C4-2B (cell line): Measurements from ENCODE around the gene NEDD4.

Experiments used
- ZFX ChIP-seq: fragments of 450-650 bp; IDR thresholded peaks from 2 replicates; pipeline ENCODE4 v1.6.1; 2017
- TF ChIP-seq, protein P1 (sequence below): fragments of 450-650 bp; conservative IDR thresholded peaks from 2 replicates; pipeline ENCODE4 v1.5.1; 2017; ENCODE audit warnings: mild to moderate bottlenecking

DNA sequence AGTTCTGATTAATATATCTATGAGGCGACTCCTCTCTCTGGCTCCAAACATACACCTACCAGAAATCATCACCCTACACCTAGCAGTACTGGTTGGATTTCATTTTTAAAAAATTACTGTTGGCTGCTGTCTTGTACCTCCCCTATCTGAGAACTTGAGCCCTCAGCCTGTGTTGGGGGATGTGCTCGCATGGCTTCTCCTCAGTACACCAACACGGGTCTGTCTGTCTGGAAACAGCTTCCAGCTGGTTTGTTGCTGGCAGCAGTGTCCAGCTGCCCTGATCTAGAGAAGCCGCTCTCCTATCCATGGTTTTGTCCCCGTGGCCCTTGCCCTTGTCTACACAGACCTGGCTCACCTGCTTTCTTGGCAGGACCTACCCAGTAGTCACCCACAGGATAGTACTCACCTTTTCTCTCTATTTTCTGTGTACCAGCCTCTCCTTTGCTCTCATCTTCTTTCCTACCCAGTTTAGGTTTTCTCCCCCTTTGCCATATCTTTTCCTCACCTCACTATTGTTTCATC is 43.2 kb upstream of the NEDD4 start:
- TF ChIP-seq, protein P1, sequence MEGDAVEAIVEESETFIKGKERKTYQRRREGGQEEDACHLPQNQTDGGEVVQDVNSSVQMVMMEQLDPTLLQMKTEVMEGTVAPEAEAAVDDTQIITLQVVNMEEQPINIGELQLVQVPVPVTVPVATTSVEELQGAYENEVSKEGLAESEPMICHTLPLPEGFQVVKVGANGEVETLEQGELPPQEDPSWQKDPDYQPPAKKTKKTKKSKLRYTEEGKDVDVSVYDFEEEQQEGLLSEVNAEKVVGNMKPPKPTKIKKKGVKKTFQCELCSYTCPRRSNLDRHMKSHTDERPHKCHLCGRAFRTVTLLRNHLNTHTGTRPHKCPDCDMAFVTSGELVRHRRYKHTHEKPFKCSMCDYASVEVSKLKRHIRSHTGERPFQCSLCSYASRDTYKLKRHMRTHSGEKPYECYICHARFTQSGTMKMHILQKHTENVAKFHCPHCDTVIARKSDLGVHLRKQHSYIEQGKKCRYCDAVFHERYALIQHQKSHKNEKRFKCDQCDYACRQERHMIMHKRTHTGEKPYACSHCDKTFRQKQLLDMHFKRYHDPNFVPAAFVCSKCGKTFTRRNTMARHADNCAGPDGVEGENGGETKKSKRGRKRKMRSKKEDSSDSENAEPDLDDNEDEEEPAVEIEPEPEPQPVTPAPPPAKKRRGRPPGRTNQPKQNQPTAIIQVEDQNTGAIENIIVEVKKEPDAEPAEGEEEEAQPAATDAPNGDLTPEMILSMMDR = no peak
- TF ChIP-seq ZFX = no peak
